ENCODE results near the gene TRNT1.

Gene TRNT1

GRCh38 chr3:3113042-3113709 lies 13.6 kb upstream of the TRNT1 start:
- no peak for DNase-seq

- no peak for DNase-seq
These were observed 9.1 kb upstream of the TRNT1 start for GRCh38 chr3:3117651-3118050.

GRCh38 chr3:3119393-3119851 lies 7.3 kb upstream of the TRNT1 start:
- DNase-seq, result no peak

- DNase-seq, result no peak
These were observed 763 bp upstream of the TRNT1 start for GRCh38 chr3:3125977-3126376.

- DNase-seq, result no peak
These were observed 781 bp downstream of the TRNT1 start for GRCh38 chr3:3127432-3128010.

GRCh38 chr3:3129579-3129978 lies 2.8 kb downstream of the TRNT1 start:
- no peak for DNase-seq

- DNase-seq, result no peak
These were observed 6.8 kb downstream of the TRNT1 start for GRCh38 chr3:3133500-3133899.

GRCh38 chr3:3134750-3135448 lies 8.2 kb downstream of the TRNT1 start:
- no peak for DNase-seq

- DNase-seq, result no peak
These were observed 10.8 kb downstream of the TRNT1 start for GRCh38 chr3:3137526-3137925.

GRCh38 chr3:3141939-3142338 lies 15.2 kb downstream of the TRNT1 start:
- DNase-seq, result no peak

- DNase-seq, result no peak
These were observed 19.1 kb downstream of the TRNT1 start for GRCh38 chr3:3145831-3146230.

GRCh38 chr3:3149560-3149959 lies 22.8 kb downstream of the TRNT1 start:
- DNase-seq, result no peak

GRCh38 chr3:3151513-3151912 lies 24.8 kb downstream of the TRNT1 start:
- no peak for DNase-seq

GRCh38 chr3:3154879-3155610 lies 28.3 kb downstream of the TRNT1 start:
- DNase-seq, result no peak

- no peak for DNase-seq
These were observed 30.7 kb downstream of the TRNT1 start for GRCh38 chr3:3157484-3157883.

GRCh38 chr3:3160826-3161225 lies 34.1 kb downstream of the TRNT1 start:
- no peak for DNase-seq

GRCh38 chr3:3165241-3165640 lies 38.5 kb downstream of the TRNT1 start:
- DNase-seq, result no peak

- DNase-seq, result no peak
These were observed 38.9 kb downstream of the TRNT1 start for GRCh38 chr3:3165650-3166049.

GRCh38 chr3:3170998-3171397 lies 44.3 kb downstream of the TRNT1 start:
- no peak for DNase-seq

- DNase-seq, result no peak
These were observed 45.9 kb downstream of the TRNT1 start for GRCh38 chr3:3172627-3173026.

GRCh38 chr3:3177861-3178497 lies 51.2 kb downstream of the TRNT1 start:
- no peak for DNase-seq

- DNase-seq, result no peak
These were observed 52.0 kb downstream of the TRNT1 start for GRCh38 chr3:3178498-3179328.
